Erythroblast (primary cell): ENCODE data around the gene COBL.

Experiments
- GATA1 ChIP-seq: IDR thresholded peaks from 2 replicates; pipeline ENCODE4 v1.6.1; 2011; ENCODE audit warnings: low read depth, mild to moderate bottlenecking, control low read depth, low read length, moderate library complexity
- POLR2A ChIP-seq: IDR thresholded peaks from 2 replicates; pipeline ENCODE4 v1.6.1; 2011; ENCODE audit warnings: mild to moderate bottlenecking, low read length

- TF ChIP-seq POLR2A (no peak), GATA1 (no peak)
These were observed 88.1 kb downstream of the COBL start for GRCh38 chr7:51228386-51228958.
